ENCODE measurements around the gene FMR1.

Gene FMR1

DNA sequence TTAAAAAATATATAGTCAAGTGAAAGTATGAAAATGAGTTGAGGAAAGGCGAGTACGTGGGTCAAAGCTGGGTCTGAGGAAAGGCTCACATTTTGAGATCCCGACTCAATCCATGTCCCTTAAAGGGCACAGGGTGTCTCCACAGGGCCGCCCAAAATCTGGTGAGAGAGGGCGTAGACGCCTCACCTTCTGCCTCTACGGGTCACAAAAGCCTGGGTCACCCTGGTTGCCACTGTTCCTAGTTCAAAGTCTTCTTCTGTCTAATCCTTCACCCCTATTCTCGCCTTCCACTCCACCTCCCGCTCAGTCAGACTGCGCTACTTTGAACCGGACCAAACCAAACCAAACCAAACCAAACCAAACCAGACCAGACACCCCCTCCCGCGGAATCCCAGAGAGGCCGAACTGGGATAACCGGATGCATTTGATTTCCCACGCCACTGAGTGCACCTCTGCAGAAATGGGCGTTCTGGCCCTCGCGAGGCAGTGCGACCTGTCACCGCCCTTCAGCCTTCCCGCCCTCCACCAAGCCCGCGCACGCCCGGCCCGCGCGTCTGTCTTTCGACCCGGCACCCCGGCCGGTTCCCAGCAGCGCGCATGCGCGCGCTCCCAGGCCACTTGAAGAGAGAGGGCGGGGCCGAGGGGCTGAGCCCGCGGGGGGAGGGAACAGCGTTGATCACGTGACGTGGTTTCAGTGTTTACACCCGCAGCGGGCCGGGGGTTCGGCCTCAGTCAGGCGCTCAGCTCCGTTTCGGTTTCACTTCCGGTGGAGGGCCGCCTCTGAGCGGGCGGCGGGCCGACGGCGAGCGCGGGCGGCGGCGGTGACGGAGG lies at the start of gene FMR1:
FMR1 (plus strand) TSS at position 728 of the 831 bp plus-strand sequence. CDS start 261 bp downstream, outside the sequence.
- DNase-seq (ENCODE audit: low read depth) = peak; percentile 73

DNA sequence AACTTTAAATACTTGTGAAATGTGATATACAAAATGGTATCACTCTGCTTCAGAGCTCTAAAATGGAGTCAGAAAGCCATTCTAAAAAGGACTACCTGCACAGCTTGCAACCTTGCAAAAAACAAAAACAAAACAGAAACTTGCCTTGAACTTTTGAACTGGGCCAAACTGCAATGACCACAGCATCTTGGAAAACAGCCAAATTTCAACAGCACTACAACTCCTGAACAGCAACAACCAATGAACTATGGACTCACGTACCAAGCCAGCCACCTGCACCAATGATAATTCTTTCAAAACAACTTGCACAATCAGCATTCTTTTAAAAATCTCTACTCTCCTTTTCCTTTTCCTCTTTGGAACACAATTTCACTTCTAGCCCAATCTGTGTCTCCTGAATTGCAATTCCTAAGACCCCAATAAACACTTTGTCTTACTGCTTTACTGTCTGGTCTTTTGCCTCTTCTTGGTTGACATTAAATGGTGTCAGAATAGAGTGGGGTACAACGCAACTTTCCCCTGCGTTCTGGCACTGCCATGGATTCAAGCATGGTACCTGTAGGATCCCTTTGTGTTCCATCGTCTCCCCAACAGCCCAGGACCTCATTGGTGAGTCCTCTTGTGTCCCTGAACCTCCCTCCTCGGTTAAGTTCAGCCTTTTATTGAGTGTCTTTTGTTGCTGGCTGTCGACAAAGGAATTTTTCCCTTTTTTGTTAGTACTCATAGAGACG lies 35.7 kb upstream of the FMR1 start:
- no peak for DNase-seq (ENCODE audit: low read depth)

DNA sequence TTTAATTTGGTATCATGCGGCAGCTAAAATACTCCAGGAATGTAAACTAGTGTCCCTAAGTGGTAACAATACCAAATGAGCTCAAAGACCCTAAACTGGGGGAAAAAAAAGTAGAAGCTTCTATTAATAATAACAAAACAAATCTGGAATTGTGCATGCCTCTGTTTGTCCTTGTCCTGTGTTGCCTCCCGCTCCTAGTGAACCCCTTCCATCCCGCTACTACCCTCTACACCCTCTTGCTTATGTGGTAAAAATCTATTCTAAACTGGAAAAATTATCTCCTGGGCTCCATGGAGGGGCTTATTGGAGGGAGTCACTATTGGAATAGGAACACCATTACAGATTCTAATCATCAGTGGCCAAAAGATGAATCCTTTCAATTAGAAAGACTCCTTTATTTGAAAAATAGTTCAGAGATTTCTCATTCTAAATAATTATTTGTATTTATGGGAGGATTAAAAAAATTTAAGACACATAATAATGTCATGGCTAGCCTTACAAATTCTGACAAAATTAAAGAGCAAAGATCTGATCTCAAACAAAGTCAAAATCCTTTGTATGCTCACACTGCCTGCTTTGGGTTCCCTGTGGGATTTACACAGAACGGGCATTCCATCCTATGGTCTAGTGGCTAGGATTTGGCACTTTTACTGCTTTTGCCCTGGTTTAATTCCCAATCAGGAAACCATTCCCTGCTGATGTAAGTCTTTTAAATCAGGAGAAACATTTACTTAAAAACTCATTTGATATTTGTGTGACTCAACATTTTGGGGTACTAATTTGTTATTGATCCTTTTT lies 34.7 kb upstream of the FMR1 start:
- no peak for DNase-seq (ENCODE audit: low read depth)

DNA sequence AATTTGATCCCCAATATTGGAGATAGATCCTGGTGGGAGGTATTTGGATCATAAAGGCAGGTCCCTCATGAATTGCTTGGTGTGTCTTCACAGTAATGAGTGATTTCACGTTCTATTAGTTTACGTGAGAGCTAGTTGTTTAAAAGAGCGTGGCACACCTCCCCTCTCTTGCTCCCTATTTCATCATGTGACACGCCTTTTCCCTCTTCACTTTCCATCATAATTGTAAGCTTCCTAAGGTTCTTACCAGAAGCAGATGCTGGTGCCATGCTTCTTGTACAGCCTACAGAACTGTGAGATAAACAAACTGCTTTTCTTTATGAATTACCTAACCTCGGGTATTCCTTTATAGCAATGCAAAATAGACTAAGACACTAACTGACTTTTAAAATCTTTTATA lies 34.0 kb upstream of the FMR1 start:
- DNase-seq (ENCODE audit: low read depth) = no peak

DNA sequence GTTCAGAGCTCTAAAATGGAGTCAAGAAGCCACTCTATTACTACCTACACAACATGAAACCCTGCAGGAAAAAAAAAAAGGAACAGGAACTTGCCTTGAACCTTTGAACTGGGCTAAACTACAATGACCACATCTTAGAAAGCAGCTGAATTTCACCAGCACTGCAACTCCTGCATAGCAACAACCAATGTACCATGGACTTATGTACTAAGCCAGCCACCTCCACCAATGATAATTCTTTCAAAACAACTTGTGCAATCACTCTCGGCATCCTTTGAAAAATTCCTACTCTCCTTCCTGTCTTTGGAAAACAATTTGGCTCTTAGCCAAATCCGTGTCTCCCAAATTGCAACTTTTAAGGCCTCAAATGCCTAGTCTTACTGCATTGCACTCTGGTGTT lies 26.8 kb upstream of the FMR1 start:
- no peak for DNase-seq (ENCODE audit: low read depth)

DNA sequence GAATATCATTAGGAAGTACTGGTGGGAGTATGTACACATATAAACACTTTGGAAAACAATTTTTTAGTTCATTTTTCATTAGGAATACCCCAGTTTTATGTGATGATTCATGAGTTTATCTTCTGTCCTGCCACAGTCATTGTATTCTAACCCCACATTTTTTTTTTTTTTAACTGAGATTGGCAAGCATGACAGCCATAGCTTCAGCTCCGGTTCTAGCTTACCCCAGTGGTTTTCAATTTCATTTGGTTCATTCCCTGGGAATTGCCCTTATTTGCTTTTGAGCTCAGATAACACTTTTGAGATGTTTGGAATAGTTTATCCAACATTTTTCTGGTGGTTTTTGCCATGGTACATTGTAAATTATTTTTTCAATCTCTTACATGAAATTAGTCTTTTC lies 21.0 kb upstream of the FMR1 start:
- DNase-seq (ENCODE audit: low read depth) = peak; percentile 36

DNA sequence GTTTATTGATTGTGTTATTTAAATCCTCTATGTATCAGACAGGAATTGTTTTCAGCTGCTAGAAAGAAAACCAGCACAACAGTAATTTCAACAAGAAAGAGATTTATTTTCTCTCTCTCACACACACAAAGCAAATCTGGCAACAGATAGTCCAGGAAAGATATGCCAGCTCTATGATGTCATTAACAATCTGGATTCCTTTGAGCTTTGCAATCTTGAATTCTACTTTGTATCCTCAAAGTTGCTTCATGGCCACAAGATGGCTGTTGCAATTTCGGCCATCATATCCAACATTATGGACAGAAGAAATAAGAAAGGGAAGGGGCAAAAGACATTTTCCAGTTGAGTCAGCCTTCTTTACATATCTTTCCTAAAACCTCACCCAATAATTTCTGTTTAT lies 19.8 kb upstream of the FMR1 start:
- DNase-seq (ENCODE audit: low read depth) = peak; percentile 36

DNA sequence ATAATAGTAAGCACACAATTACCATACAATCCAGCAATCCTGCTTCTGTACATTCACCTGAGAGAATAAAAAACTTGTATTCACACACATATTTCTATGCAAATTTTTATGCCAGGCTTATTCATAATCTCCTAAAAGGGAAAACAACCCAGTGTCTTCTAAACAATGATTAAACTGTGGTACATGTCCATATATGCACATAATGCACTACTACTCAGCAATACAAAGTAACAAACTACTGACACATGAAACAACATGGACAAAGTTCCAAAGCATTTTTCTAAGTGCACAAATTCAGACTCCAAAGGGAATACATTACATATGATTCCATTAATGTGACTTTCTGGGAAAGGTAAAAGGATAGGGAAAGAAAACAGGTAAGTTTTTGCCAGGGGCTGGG lies 18.0 kb upstream of the FMR1 start:
- DNase-seq (ENCODE audit: low read depth) = no peak

DNA sequence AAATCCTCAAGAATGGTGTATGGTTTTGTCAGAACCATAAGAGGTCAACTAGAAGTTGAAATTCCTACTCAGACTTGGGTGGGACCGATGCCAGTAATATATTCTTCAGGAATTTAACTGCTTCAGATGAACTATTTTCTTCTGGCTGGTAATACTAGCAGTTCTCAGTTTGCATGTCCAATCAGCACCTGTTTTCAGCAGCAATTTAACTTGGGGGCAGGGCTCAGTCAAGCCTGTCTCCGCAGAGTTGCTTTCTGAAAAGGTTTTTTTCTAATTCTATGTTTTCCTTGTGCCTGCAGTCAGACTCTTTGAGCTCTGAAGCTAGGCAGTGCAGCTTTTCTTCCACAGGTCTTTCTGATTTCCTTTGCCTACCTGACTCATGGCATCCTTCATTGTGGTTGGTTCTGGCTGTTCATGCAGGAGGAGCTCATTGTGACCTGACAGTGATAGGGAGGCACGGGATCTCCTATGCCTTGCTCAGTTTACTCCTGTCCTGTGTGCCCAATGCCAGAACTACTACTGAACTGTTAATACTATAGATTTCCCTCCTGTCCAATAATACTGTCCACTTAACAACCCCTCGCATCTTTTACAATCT lies 17.3 kb upstream of the FMR1 start:
- peak; percentile 35 for DNase-seq (ENCODE audit: low read depth)

DNA sequence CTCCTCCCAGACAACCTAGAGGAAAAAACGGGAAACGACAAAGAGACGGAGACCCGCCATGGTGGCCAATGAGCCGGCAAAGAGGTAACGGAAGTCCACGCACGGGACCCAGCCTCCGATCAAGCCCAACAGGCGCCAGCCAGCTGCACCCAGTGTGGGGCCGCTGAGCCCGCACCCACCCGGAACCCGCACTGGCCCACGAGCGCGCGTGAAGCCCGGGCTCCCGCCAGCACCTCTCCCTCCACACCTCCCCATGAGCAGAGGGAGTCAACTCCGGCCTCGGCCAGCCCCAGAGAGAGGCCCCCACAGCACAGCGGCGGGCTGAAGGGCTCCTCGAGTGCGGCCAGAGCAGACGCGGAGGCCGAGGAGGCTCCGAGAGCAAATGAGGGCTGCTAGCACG lies 14.6 kb upstream of the FMR1 start:
- DNase-seq (ENCODE audit: low read depth) = no peak

DNA sequence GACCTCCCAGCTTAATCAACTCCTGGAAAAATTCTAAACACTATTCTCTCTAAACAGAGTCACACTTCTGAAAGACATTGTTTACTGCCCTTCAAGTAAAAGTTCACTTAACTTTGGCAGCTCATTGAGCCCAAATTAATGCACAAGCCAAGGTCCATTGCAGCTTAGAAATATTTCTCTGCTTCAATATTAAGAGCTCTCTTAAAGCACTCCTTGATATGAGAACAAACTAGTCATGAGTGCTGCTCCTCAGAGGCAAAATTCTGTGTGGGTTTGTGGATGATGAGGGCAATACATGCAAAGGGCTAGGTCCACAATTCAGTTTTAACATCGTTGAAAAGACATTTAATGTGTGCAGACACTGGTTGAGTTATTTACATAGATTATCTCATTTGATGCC lies 12.8 kb upstream of the FMR1 start:
- no peak for DNase-seq (ENCODE audit: low read depth)

DNA sequence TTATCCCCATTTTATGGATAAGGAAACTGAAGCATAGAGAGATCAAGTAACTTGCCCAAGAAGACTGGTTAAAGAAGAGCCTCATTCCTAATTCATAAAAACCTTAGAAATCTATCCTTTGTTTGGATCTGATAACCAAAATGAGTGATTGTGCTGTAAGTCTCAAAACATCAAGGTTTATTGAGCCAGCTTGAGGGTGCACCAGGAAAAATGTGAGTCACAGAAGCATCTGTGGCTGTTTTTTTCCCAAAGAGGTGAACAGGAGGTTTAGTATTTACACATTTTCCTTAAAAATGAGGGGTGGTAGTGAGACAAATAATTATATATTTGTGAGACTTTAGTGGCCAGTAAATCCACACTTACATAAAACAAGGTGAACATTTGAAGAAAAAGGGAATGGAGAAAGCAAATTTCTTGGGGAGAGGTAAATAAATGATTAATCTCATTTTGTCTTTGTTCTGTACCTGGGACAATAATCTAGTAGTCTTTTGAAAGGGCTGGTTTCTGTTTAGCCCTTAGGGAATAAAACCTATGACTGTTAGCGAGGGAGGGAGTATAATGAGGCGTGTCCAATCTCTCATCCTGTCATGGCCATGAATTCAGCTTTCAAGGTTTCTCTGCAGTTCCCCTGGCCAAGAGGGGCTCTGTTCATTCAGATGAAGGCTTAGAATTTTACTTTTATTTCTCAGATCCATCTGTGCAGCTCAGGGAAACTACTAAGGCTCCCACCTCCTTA lies 12.2 kb upstream of the FMR1 start:
- no peak for DNase-seq (ENCODE audit: low read depth)

DNA sequence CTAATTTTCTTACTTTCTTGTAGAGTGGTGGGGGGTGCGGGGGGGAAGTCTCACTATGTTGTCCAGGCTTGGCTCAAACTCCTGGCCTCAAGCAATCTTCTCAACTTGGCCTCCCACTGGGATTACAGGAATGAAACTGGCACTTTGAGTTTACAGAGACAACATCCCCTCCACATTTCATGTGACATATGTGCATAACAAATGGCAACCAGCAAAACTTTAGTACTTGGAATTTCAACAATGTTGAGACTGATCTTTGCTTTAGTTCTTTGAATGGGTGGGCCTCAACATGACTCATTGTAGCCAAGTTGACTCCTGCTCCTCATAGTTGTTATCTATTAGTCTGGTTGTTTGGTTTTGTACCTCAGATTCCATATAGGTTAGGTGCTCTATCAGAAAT lies 11.4 kb upstream of the FMR1 start:
- DNase-seq (ENCODE audit: low read depth) = no peak

DNA sequence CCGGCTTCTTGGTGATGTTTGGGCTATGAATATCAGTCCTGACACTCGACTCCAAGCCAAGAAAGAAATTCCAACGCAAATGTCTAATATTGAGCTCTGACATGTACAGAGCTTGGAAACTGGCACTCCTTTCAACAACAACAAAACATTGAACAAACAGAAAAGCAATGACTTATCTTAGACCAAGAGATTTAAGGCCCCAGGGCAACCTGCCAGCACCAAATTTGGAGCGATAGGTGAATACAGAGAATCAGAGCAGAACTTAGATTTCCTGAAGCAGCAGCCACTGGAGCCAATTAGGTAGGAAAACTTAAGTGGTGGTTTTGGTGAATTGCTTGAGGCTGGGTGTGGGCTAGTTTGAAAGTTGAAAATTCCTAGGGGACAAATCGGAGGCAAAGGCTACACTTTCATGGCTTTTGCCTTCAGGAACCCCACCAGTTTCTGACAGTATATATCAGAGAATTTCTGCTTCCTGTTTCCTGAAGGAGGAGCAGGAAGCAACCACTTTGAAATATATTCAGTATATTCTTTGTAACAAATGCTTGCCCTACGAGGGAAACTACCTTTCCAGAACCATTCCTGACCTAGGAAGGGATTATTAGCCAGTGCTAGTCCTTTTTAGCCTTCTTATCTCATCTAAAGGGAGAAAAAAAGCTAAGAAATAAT lies 10.1 kb upstream of the FMR1 start:
- DNase-seq (ENCODE audit: low read depth) = no peak

DNA sequence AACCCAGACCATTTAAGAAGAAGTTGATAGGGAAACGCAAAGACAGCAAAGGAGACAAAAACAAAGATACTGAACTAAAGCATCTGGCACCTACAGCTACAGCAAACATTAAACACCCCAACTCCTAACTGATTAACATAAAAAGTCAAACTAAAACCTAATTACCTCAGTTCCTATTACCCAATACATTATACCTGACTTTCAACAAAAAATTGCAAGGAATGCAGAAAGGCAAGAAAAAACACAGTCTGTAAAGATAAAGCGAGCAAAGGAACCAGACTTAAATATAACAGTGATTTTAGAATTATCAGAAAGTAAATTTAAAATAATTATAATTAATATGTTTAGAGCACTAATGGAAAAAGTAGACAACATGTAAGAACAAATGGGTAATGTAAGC lies 9.4 kb upstream of the FMR1 start:
- DNase-seq (ENCODE audit: low read depth) = no peak

DNA sequence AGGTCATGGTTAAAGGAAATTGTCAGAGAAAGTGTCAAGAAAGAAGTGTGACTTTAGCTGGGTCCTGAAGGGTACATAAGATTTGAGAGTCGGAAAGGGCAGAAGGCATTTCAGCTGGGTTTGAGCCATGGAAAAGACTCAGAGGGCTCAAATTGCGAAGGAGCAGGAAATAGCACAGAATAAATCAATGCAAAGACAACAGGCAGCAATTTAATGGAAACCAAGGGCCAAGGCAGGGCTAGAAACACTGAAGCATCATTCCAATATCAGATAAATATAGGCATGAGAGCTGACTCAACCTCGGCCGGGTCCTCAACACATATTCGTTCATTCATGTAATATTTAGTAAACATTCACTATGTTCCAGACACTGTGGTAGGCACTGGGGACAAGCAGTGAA lies 3.6 kb upstream of the FMR1 start:
- no peak for DNase-seq (ENCODE audit: low read depth)

DNA sequence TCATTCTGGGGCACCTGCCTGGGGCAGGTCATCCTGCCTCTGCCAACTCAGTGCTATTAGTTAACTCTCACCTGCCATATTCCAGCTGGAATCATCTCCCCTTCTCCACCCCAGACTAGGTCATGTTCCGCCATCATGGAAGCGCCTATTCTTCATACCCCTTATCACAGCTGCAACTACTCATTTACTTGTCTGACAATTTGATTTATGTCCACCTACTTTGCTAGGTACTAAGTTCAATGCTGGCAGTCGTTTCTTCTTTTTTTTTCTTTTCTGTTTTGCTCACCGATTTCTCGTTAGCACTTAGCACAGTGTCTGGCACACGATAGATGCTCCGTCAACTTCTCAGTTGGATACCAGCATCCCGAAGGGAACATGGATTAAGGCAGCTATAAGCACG lies 1.1 kb upstream of the FMR1 start:
- DNase-seq (ENCODE audit: low read depth) = no peak

DNA sequence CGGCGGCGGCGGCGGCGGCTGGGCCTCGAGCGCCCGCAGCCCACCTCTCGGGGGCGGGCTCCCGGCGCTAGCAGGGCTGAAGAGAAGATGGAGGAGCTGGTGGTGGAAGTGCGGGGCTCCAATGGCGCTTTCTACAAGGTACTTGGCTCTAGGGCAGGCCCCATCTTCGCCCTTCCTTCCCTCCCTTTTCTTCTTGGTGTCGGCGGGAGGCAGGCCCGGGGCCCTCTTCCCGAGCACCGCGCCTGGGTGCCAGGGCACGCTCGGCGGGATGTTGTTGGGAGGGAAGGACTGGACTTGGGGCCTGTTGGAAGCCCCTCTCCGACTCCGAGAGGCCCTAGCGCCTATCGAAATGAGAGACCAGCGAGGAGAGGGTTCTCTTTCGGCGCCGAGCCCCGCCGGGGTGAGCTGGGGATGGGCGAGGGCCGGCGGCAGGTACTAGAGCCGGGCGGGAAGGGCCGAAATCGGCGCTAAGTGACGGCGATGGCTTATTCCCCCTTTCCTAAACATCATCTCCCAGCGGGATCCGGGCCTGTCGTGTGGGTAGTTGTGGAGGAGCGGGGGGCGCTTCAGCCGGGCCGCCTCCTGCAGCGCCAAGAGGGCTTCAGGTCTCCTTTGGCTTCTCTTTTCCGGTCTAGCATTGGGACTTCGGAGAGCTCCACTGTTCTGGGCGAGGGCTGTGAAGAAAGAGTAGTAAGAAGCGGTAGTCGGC lies 528 bp downstream of the FMR1 start:
- DNase-seq (ENCODE audit: low read depth) = no peak

DNA sequence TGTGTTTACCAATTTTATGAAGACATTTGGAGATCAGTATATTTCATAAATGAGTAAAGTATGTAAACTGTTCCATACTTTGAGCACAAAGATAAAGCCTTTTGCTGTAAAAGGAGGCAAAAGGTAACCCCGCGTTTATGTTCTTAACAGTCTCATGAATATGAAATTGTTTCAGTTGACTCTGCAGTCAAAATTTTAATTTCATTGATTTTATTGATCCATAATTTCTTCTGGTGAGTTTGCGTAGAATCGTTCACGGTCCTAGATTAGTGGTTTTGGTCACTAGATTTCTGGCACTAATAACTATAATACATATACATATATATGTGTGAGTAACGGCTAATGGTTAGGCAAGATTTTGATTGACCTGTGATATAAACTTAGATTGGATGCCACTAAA lies 1.9 kb downstream of the FMR1 start:
- DNase-seq (ENCODE audit: low read depth) = no peak

DNA sequence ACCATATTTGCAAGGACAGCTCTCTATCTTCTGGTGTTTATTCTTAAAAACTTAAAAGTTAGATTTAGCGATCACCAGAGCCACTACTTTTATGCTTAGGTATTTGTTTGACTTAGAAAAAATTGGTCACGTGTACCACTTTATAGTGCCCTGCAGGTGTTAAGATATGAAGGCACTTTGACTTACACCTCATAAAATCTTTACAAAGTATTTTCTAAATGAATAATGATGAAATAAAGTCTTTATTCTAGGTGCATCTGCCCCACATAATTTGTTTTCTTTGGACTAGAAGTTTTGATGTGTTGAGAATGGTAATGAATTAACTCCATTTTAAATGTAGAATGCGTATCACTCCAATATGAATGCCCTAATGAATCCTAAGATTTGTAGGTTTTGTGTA lies 2.9 kb downstream of the FMR1 start:
- no peak for DNase-seq (ENCODE audit: low read depth)
